SU-DHL-6 (cell line): ENCODE measurements around the gene TNS1.

Experiments used
- H2AFZ ChIP-seq: fragments of 200-600 bp; sonication (generic); 2 replicates; pipeline ENCODE4 v1.6.1; 2014; ENCODE audit warnings: low read depth, mild to moderate bottlenecking, moderate library complexity, mixed read lengths, antibody characterized with exemption, low read length; ENCODE audit not compliant: severe bottlenecking
- H3F3A ChIP-seq: fragments of 200-600 bp; shearing (Covaris generic); 2 replicates; pipeline ENCODE4 v1.6.0; 2016; ENCODE audit warnings: antibody characterized with exemption, mild to moderate bottlenecking; ENCODE audit not compliant: insufficient read depth
- H3K27ac ChIP-seq: fragments of 200-600 bp; sonication (generic); 2 replicates; pipeline ENCODE4 v1.5.1; 2016; ENCODE audit warnings: low read depth, mild to moderate bottlenecking, low read length, moderate library complexity, mixed read lengths
- H3K27me3 ChIP-seq: fragments of 200-600 bp; sonication (generic), shearing (Covaris generic); 2 replicates; pipeline ENCODE4 v1.6.0; 2014; ENCODE audit warnings: mild to moderate bottlenecking, low read length
- H3K36me3 ChIP-seq: fragments of 200-600 bp; sonication (generic); 2 replicates; pipeline ENCODE4 v1.6.1; 2014; ENCODE audit warnings: mild to moderate bottlenecking, low read length, mixed read lengths
- H3K4me2 ChIP-seq: fragments of 300-600, 200-600 bp; shearing (Covaris generic), sonication (generic); 2 replicates; pipeline ENCODE4 v1.6.0; 2014; ENCODE audit warnings: low read length, low read depth, mild to moderate bottlenecking; ENCODE audit not compliant: poor library complexity, severe bottlenecking
- H3K4me3 ChIP-seq: fragments of 200-600 bp; sonication (generic); 2 replicates; pipeline ENCODE4 v1.5.1; 2014; ENCODE audit warnings: antibody characterized with exemption, low read length, mild to moderate bottlenecking, mixed read lengths; ENCODE audit not compliant: insufficient read depth, poor library complexity, severe bottlenecking
- H3K79me2 ChIP-seq: fragments of 200-600 bp; sonication (generic); 2 replicates; pipeline ENCODE4 v1.6.1; 2014; ENCODE audit warnings: mild to moderate bottlenecking, low read length, moderate library complexity; ENCODE audit not compliant: insufficient read depth
- H3K9ac ChIP-seq: fragments of 200-600 bp; sonication (generic); 2 replicates; pipeline ENCODE4 v1.7.0; 2014; ENCODE audit warnings: mild to moderate bottlenecking, low read length
- H3K9me2 ChIP-seq: fragments of 200-600 bp; sonication (generic); replicated peaks from 2 replicates; pipeline ENCODE4 v1.6.1; 2014; ENCODE audit warnings: low read length; ENCODE audit not compliant: insufficient read depth
- H3K9me3 ChIP-seq: fragments of 200-600 bp; sonication (generic); 2 replicates; pipeline ENCODE4 v1.6.1; 2014; ENCODE audit warnings: low read length, mixed read lengths; ENCODE audit not compliant: insufficient read depth
- H4K20me1 ChIP-seq: fragments of 200-600 bp; sonication (generic); 2 replicates; pipeline ENCODE4 v1.6.1; 2014; ENCODE audit warnings: low read depth, mild to moderate bottlenecking, antibody characterized with exemption, low read length, moderate library complexity, mixed read lengths
- EZH2phosphoT487 ChIP-seq: fragments of 200-600 bp; sonication (generic), shearing (Covaris generic); conservative IDR thresholded peaks from 2 replicates; pipeline ENCODE4 v1.6.1; 2018; ENCODE audit warnings: mild to moderate bottlenecking, antibody characterized with exemption, low read length, moderate library complexity, mixed read lengths
- TF ChIP-seq, protein P1 (sequence below): fragments of 200-600 bp; sonication (generic); IDR thresholded peaks from one replicate; pipeline ENCODE4 v1.5.1; 2017; ENCODE audit warnings: antibody characterized with exemption, mild to moderate bottlenecking, low read length, moderate library complexity; ENCODE audit not compliant: insufficient read depth, poor library complexity, severe bottlenecking

The TNS1 gene

GRCh38 chr2:217918308-217919024 lies 84.3 kb downstream of the TNS1 start:
- no peak overlapping the region for H3K27ac ChIP-seq
- H2AFZ ChIP-seq, result no peak overlapping the region
- H3K4me2 ChIP-seq, result no peak overlapping the region

DNA sequence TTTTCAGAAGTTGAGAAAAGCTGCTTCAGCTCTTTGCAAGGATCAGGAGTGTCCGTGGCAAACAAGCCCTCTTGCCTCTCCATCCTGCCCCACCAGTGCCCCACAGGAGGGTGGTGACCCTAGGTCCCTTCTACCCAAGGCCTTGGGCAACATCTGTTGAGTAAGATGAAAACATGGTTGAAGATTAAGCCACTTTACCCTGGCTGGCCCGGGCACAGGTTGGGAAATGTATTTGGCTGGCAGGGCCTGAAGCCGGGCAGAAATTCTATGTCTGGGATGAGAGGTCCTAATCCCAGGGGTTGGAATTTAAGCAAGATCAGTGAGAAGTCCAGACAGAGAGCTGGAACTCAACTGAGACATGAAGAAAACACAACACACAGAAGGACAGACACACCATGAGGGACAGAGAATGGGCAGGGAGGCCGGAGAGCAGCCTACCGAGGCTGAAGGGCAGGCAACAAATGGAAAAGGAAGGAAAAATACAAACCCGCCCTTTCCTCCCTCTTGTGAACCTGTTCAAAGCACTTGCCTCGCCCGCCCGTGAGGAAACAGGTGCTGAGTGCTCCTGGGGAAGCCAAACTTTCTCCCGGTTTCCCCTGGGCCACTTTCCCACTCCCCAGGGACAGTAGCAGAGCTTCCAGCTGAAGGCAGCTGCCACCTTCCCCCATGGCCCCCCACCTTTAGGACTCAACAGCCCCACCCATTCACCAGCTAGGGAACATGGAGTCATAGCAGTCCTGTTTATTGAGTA lies 86.1 kb downstream of the TNS1 start:
- no peak overlapping the region for H3K27ac ChIP-seq
- H2AFZ ChIP-seq, result no peak overlapping the region
- H3F3A ChIP-seq, result no peaks in the 10 kb centered on the region
- no peaks in the 10 kb centered on the region for H3K36me3 ChIP-seq
- TF ChIP-seq, protein P1, sequence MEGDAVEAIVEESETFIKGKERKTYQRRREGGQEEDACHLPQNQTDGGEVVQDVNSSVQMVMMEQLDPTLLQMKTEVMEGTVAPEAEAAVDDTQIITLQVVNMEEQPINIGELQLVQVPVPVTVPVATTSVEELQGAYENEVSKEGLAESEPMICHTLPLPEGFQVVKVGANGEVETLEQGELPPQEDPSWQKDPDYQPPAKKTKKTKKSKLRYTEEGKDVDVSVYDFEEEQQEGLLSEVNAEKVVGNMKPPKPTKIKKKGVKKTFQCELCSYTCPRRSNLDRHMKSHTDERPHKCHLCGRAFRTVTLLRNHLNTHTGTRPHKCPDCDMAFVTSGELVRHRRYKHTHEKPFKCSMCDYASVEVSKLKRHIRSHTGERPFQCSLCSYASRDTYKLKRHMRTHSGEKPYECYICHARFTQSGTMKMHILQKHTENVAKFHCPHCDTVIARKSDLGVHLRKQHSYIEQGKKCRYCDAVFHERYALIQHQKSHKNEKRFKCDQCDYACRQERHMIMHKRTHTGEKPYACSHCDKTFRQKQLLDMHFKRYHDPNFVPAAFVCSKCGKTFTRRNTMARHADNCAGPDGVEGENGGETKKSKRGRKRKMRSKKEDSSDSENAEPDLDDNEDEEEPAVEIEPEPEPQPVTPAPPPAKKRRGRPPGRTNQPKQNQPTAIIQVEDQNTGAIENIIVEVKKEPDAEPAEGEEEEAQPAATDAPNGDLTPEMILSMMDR, result no peak
- no peak for TF ChIP-seq EZH2phosphoT487
- H3K4me3 ChIP-seq, result no peak overlapping the region
- no peaks in the 10 kb centered on the region; the same call in 1 of the 2 replicates for H3K27me3 ChIP-seq
- no peaks in the 10 kb centered on the region for H3K9me2 ChIP-seq
- no peaks in the 10 kb centered on the region for H3K79me2 ChIP-seq
- no peak overlapping the region for H3K9ac ChIP-seq
- no peaks in the 10 kb centered on the region for H3K9me3 ChIP-seq
- no peak overlapping the region for H3K4me2 ChIP-seq
- no peaks in the 10 kb centered on the region for H4K20me1 ChIP-seq

More at GRCh38 chr2:217918308-217919024, 84.3 kb downstream of the TNS1 start:
- no peaks in the 10 kb centered on the region for H3K9me2 ChIP-seq
- H3K9me3 ChIP-seq, result no peaks in the 10 kb centered on the region
- H3K9ac ChIP-seq, result no peak overlapping the region
- H3K4me3 ChIP-seq, result no peak overlapping the region
- H4K20me1 ChIP-seq, result no peaks in the 10 kb centered on the region
- TF ChIP-seq EZH2phosphoT487, result no peak
- TF ChIP-seq, protein P1, result no peak
- no peaks in the 10 kb centered on the region; the same call in 1 of the 2 replicates for H3K27me3 ChIP-seq
- no peaks in the 10 kb centered on the region for H3K36me3 ChIP-seq
- H3F3A ChIP-seq, result no peaks in the 10 kb centered on the region
- no peaks in the 10 kb centered on the region for H3K79me2 ChIP-seq

- Histone ChIP-seq H3K9ac (no peak overlapping the region), H3K9me2 (no peaks in the 10 kb centered on the region), H3K79me2 (no peaks in the 10 kb centered on the region), H3K36me3 (no peaks in the 10 kb centered on the region), H2AFZ (no peak overlapping the region), H3K27ac (no peak overlapping the region), H3K9me3 (no peaks in the 10 kb centered on the region), H3K4me3 (no peak overlapping the region), H3K4me2 (no peak overlapping the region), H3K27me3 (no peaks in the 10 kb centered on the region; the same call in 1 of the 2 replicates), H3F3A (no peaks in the 10 kb centered on the region), H4K20me1 (no peaks in the 10 kb centered on the region)
- TF ChIP-seq, protein P1, result no peak
- TF ChIP-seq EZH2phosphoT487, result no peak
Observed at GRCh38 chr2:217915706-217916105, 87.1 kb downstream of the TNS1 start.
